H1 (cell line): ENCODE results near the gene KLKB1. TPM values are rescaled to one million over a fixed set of nuclear protein-coding genes. Genes with fewer than 3 reads are reported as not detected.

Source experiments
- CBX8 ChIP-seq: fragments of 300-800, 300-1000 bp; sonication (generic); IDR thresholded peaks from 2 replicates; pipeline ENCODE4 v1.7.1; 2016; ENCODE audit warnings: low read depth, low read length, borderline replicate concordance
- CHD7 ChIP-seq: fragments of 300-600 bp; sonication (generic); IDR thresholded peaks from 2 replicates; pipeline ENCODE4 v1.7.1; 2012; ENCODE audit warnings: low read length, moderate library complexity, mild to moderate bottlenecking, inconsistent platforms; ENCODE audit not compliant: insufficient replicate concordance
- POU5F1 ChIP-seq: IDR thresholded peaks from 2 replicates; pipeline ENCODE4 v1.6.1; 2011; ENCODE audit warnings: low read depth, mild to moderate bottlenecking, low read length, moderate library complexity
- polyA plus RNA-seq, 7 experiments: library from polyadenylated mRNA; depleted of rRNA in 3 of 7; stranded (reverse) in 5 of 7; unstranded in 2 of 7; fragments of >200 nt in 5 of 7; fragments of 200-250 nt in 2 of 7; gene quantifications; 1 replicate in 5 of 7; 2 replicates in 1 of 7; 4 replicates in 1 of 7; pipeline versions ENCODE4 v1.2.1 to v1.2.3, GENCODE V29; 2011 to 2013; ENCODE audit warnings: missing spikeins in 2 of 7, mixed read lengths in 2 of 7
- total RNA-seq: library from RNA; stranded (reverse); fragmentation: NEBNext Ultra II Directional; extraction: Animal tissue kit (Norgen Biotek cat#: 25700); gene quantifications from 2 replicates; pipeline ENCODE4 v1.2.1, GENCODE V29; 2021

The KLKB1 gene
- total and polyA plus RNA-seq, 2 of the 8 experiments (the other 6 are each of a cell fraction or from before 2014, with no cell fraction given) = 12.0 to 20.9 TPM

- no peak for TF ChIP-seq CBX8
- no peak for TF ChIP-seq POU5F1
- no peak for TF ChIP-seq CHD7
These were observed 56.0 kb downstream of the KLKB1 start (continued) for GRCh38 chr4:186283311-186283710.
